SK-N-SH treated with all-trans-retinoic acid at 6 μM for 48 hours (cell line): ENCODE results near the gene NEUROG1.

Experiments used
- ATAC-seq: fragments of 200-7000 bp; cut with Tn5 transposase; 3 replicates; pipeline ENCODE4 v1.9.1; 2020; ENCODE audit warnings: mild to moderate bottlenecking, moderate library complexity
- ARNTL ChIP-seq: fragments of 450-650 bp; formaldehyde crosslinking; IDR thresholded peaks from 2 replicates; pipeline ENCODE4 v1.5.0; 2020; ENCODE audit warnings: low read depth, mild to moderate bottlenecking, moderate library complexity, borderline replicate concordance
- BACH2 ChIP-seq: fragments of 250-450 bp; sonication (Bioruptor Pico); IDR thresholded peaks from 2 replicates; pipeline ENCODE4 v1.9.0; 2021; ENCODE audit warnings: mild to moderate bottlenecking, borderline replicate concordance
- CSDC2 ChIP-seq: fragments of 250-450 bp; sonication (Bioruptor Pico); IDR thresholded peaks from 2 replicates; pipeline ENCODE4 v1.5.0; 2020; ENCODE audit warnings: mild to moderate bottlenecking, moderate library complexity
- ESRRG ChIP-seq: fragments of 250-450 bp; sonication (Bioruptor Pico); IDR thresholded peaks from 2 replicates; pipeline ENCODE4 v1.6.1; 2021; ENCODE audit warnings: mild to moderate bottlenecking
- GLIS3 ChIP-seq: fragments of 250-450 bp; sonication (Bioruptor Pico); IDR thresholded peaks from 2 replicates; pipeline ENCODE4 v1.5.0; 2020; ENCODE audit warnings: mild to moderate bottlenecking, moderate library complexity
- ISL1 ChIP-seq: fragments of 250-450 bp; sonication (Bioruptor Pico); IDR thresholded peaks from 2 replicates; pipeline ENCODE4 v2.1.2; 2022; ENCODE audit warnings: mild to moderate bottlenecking, moderate library complexity
- OSR1 ChIP-seq: fragments of 250-450 bp; sonication (Bioruptor Pico); IDR thresholded peaks from 2 replicates; pipeline ENCODE4 v1.8.0; 2022; ENCODE audit warnings: moderate library complexity, mild to moderate bottlenecking, inconsistent platforms
- PPARA ChIP-seq: fragments of 250-450 bp; sonication (Bioruptor Pico); IDR thresholded peaks from 2 replicates; pipeline ENCODE4 v1.5.0; 2020; ENCODE audit warnings: mild to moderate bottlenecking, borderline replicate concordance
- RARB ChIP-seq: fragments of 250-450 bp; sonication (Bioruptor Pico); IDR thresholded peaks from 2 replicates; pipeline ENCODE4 v1.8.0; 2021; ENCODE audit warnings: mild to moderate bottlenecking, moderate library complexity
- SNAI2 ChIP-seq: fragments of 250-450 bp; sonication (Bioruptor Pico); IDR thresholded peaks from 2 replicates; pipeline ENCODE4 v1.5.0; 2020; ENCODE audit warnings: mild to moderate bottlenecking, moderate library complexity
- TCF4 ChIP-seq: fragments of 250-450 bp; sonication (Bioruptor Pico); IDR thresholded peaks from 2 replicates; pipeline ENCODE4 v1.8.0; 2021; ENCODE audit warnings: mild to moderate bottlenecking, moderate library complexity, borderline replicate concordance
- TOX ChIP-seq: fragments of 250-450 bp; sonication (Bioruptor Pico); IDR thresholded peaks from 2 replicates; pipeline ENCODE4 v1.8.0; 2021; ENCODE audit warnings: mild to moderate bottlenecking, moderate library complexity, borderline replicate concordance
- ZC3H10 ChIP-seq: fragments of 250-450 bp; sonication (Bioruptor Pico); IDR thresholded peaks from 2 replicates; pipeline ENCODE4 v1.5.1; 2021; ENCODE audit warnings: mild to moderate bottlenecking, moderate library complexity
- ZFP3 ChIP-seq: fragments of 250-450 bp; sonication (Bioruptor Pico); IDR thresholded peaks from 2 replicates; pipeline ENCODE4 v1.5.0; 2020; ENCODE audit warnings: mild to moderate bottlenecking, moderate library complexity
- ZFP30 ChIP-seq: fragments of 450-650 bp; formaldehyde crosslinking; IDR thresholded peaks from 2 replicates; pipeline ENCODE4 v1.5.0; 2022; ENCODE audit warnings: mild to moderate bottlenecking, moderate library complexity
- ZNF565 ChIP-seq: fragments of 450-650 bp; formaldehyde crosslinking; conservative IDR thresholded peaks from 2 replicates; pipeline ENCODE4 v1.5.0; 2020; ENCODE audit warnings: low read depth, mild to moderate bottlenecking, moderate library complexity
- ZNF70 ChIP-seq: fragments of 450-650 bp; formaldehyde crosslinking; IDR thresholded peaks from 2 replicates; pipeline ENCODE4 v1.5.0; 2020; ENCODE audit warnings: mild to moderate bottlenecking, moderate library complexity
- ZNF8 ChIP-seq: fragments of 450-650 bp; formaldehyde crosslinking; IDR thresholded peaks from 2 replicates; pipeline ENCODE4 v1.5.0; 2020; ENCODE audit warnings: mild to moderate bottlenecking, moderate library complexity
- TF ChIP-seq, protein P1 (sequence below): fragments of 250-450 bp; sonication (Bioruptor Pico); IDR thresholded peaks from 2 replicates; pipeline ENCODE4 v1.8.0; 2021; ENCODE audit warnings: low read depth, mild to moderate bottlenecking, moderate library complexity, borderline replicate concordance
- TF ChIP-seq, protein P2 (sequence below): fragments of 250-450 bp; sonication (Bioruptor Pico); IDR thresholded peaks from 2 replicates; pipeline ENCODE4 v1.5.1; 2020; ENCODE audit warnings: low read depth, mild to moderate bottlenecking, moderate library complexity
- TF ChIP-seq, protein P3 (sequence below): fragments of 250-450 bp; sonication (Bioruptor Pico); IDR thresholded peaks from 2 replicates; pipeline ENCODE4 v1.5.0; 2020; ENCODE audit warnings: mild to moderate bottlenecking, moderate library complexity
- TF ChIP-seq, protein P4 (sequence below): fragments of 250-450 bp; sonication (Bioruptor Pico); IDR thresholded peaks from 2 replicates; pipeline ENCODE4 v1.8.0; 2020; ENCODE audit warnings: mild to moderate bottlenecking, moderate library complexity, borderline replicate concordance
- TF ChIP-seq, protein P5 (sequence below): fragments of 250-450 bp; sonication (Bioruptor Pico); IDR thresholded peaks from 2 replicates; pipeline ENCODE4 v1.5.1; 2021; ENCODE audit warnings: mild to moderate bottlenecking, moderate library complexity

The NEUROG1 gene

DNA sequence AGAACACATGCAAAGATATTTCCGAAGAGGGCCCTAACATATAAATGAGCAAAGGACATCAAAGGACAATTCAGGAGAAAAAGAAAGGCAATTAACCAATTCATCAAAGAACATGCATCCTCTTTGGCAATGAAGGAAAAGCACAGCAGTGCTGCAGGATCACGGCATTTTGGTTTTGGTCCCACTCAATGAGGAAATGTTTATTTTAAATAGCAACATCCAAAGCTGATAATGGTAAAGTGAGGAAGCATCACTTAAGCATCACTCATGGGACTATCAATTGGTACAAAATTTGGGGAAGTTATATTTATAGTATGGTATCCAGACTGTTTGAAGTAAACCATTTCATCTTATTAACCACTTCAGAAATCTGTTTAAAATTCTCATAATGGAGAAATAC is 48.5 kb upstream of the NEUROG1 start:
- ATAC-seq, result no peak
- TF ChIP-seq BACH2 (CRISPR knock-in tag) (no peak), OSR1 (CRISPR knock-in tag) (no peak), TOX (CRISPR knock-in tag) (no peak), RARB (no peak), ZNF70 (no peak), ZFP3 (no peak), ZC3H10 (no peak), ESRRG (CRISPR knock-in tag) (no peak), GLIS3 (CRISPR knock-in tag) (no peak), TCF4 (CRISPR knock-in tag) (no peak), ZFP30 (no peak), ZNF8 (CRISPR knock-in tag) (no peak), PPARA (CRISPR knock-in tag) (no peak)
- TF ChIP-seq, protein P1, sequence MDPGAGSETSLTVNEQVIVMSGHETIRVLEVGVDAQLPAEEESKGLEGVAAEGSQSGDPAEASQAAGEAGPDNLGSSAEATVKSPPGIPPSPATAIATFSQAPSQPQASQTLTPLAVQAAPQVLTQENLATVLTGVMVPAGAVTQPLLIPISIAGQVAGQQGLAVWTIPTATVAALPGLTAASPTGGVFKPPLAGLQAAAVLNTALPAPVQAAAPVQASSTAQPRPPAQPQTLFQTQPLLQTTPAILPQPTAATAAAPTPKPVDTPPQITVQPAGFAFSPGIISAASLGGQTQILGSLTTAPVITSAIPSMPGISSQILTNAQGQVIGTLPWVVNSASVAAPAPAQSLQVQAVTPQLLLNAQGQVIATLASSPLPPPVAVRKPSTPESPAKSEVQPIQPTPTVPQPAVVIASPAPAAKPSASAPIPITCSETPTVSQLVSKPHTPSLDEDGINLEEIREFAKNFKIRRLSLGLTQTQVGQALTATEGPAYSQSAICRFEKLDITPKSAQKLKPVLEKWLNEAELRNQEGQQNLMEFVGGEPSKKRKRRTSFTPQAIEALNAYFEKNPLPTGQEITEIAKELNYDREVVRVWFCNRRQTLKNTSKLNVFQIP (CRISPR knock-in tag), result no peak
- TF ChIP-seq, protein P2, sequence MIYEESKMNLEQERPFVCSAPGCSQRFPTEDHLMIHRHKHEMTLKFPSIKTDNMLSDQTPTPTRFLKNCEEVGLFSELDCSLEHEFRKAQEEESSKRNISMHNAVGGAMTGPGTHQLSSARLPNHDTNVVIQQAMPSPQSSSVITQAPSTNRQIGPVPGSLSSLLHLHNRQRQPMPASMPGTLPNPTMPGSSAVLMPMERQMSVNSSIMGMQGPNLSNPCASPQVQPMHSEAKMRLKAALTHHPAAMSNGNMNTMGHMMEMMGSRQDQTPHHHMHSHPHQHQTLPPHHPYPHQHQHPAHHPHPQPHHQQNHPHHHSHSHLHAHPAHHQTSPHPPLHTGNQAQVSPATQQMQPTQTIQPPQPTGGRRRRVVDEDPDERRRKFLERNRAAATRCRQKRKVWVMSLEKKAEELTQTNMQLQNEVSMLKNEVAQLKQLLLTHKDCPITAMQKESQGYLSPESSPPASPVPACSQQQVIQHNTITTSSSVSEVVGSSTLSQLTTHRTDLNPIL (CRISPR knock-in tag), result no peak

DNA sequence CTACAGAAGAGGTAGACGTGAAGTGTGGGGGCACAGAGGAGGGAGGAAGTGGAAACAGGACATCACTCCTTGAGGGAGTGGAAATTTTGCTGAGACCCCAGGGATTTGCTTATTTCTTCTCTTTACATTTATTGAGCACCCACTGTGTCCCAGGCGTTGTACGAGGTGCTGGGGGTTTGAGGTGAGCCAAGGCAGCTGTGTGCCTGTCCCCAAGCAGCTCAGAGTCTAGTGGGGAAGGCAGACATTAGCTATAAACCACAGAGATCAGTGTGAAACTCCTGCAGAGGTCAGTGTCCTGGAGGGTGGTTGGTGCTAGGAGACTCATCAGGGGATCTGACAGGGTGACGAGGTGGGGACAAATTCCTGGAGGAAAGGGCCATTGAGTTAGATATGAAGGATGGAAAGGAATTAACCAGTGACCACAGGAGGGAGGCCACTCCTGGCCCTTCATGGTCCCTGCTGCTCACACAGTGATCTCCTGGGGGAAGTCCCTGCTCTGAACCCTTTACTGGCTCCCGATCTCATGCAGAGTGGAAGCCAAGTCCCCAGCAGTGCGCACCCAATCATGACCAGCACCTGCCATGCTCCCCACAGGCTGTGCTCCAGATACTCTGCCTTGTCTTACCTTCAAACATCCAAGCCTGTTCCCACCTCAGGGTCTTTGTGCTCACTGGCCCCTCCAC is 46.5 kb upstream of the NEUROG1 start:
- no peak for ATAC-seq
- no peak for TF ChIP-seq ZNF70
- no peak for TF ChIP-seq ZFP3
- no peak for TF ChIP-seq PPARA (CRISPR knock-in tag)
- no peak for TF ChIP-seq TCF4 (CRISPR knock-in tag)
- TF ChIP-seq, protein P2 (CRISPR knock-in tag), result no peak
- no peak for TF ChIP-seq ZNF8 (CRISPR knock-in tag)
- TF ChIP-seq TOX (CRISPR knock-in tag), result no peak
- TF ChIP-seq ESRRG (CRISPR knock-in tag), result no peak
- TF ChIP-seq SNAI2 (CRISPR knock-in tag), result no peak
- TF ChIP-seq ZNF565, result no peak
- TF ChIP-seq BACH2 (CRISPR knock-in tag), result no peak
- TF ChIP-seq ZC3H10, result no peak
- TF ChIP-seq RARB, result no peak
- no peak for TF ChIP-seq OSR1 (CRISPR knock-in tag)
- TF ChIP-seq ISL1, result no peak
- TF ChIP-seq, protein P3, sequence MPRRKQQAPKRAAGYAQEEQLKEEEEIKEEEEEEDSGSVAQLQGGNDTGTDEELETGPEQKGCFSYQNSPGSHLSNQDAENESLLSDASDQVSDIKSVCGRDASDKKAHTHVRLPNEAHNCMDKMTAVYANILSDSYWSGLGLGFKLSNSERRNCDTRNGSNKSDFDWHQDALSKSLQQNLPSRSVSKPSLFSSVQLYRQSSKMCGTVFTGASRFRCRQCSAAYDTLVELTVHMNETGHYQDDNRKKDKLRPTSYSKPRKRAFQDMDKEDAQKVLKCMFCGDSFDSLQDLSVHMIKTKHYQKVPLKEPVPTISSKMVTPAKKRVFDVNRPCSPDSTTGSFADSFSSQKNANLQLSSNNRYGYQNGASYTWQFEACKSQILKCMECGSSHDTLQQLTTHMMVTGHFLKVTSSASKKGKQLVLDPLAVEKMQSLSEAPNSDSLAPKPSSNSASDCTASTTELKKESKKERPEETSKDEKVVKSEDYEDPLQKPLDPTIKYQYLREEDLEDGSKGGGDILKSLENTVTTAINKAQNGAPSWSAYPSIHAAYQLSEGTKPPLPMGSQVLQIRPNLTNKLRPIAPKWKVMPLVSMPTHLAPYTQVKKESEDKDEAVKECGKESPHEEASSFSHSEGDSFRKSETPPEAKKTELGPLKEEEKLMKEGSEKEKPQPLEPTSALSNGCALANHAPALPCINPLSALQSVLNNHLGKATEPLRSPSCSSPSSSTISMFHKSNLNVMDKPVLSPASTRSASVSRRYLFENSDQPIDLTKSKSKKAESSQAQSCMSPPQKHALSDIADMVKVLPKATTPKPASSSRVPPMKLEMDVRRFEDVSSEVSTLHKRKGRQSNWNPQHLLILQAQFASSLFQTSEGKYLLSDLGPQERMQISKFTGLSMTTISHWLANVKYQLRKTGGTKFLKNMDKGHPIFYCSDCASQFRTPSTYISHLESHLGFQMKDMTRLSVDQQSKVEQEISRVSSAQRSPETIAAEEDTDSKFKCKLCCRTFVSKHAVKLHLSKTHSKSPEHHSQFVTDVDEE (CRISPR knock-in tag), result no peak

DNA sequence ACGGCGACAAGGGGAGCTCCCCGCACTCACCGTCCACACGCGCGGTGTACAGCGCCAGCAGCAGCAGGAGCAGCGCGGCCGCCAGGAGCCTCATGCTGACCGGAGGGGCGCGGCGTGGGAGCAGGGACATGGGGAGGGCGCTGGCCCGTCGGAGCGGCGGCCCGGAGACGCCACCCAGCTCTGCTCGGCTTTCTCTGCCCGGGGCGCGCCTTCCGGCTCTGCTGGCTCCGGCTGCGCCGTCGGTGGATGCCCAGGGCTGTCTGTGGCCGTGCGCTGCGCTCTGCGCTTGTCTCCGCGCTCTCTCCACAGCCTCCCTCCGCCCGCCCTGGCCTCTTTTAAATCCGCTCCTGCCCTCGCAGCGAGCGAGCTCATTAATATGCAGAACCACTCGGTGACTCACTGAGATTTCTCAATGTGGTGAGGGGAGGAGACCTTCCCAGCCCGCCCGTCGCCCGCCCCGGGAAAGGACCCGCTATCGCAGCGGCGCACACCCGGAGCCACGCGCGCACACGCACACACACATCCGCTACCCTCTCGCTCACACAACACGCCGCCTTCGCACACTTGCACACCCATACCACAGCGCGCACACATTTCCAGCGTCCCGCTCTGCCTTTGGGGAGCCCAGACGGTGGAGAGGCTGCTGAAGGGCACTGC is 43.0 kb upstream of the NEUROG1 start, which contains the start of gene CXCL14:
CXCL14 (minus strand) TSS at position 307 of the 657 bp plus-strand sequence; CDS start at position 94, 213 bp downstream.
- TF ChIP-seq ISL1 (no peak), ZFP30 (no peak), CSDC2 (CRISPR knock-in tag) (no peak), ZNF70 (no peak), RARB (no peak), SNAI2 (CRISPR knock-in tag) (no peak), ZFP3 (no peak), ZNF565 (no peak), ARNTL (no peak), OSR1 (CRISPR knock-in tag) (no peak), PPARA (CRISPR knock-in tag) (no peak), ZC3H10 (no peak), ZNF8 (CRISPR knock-in tag) (no peak)
- TF ChIP-seq, protein P4, sequence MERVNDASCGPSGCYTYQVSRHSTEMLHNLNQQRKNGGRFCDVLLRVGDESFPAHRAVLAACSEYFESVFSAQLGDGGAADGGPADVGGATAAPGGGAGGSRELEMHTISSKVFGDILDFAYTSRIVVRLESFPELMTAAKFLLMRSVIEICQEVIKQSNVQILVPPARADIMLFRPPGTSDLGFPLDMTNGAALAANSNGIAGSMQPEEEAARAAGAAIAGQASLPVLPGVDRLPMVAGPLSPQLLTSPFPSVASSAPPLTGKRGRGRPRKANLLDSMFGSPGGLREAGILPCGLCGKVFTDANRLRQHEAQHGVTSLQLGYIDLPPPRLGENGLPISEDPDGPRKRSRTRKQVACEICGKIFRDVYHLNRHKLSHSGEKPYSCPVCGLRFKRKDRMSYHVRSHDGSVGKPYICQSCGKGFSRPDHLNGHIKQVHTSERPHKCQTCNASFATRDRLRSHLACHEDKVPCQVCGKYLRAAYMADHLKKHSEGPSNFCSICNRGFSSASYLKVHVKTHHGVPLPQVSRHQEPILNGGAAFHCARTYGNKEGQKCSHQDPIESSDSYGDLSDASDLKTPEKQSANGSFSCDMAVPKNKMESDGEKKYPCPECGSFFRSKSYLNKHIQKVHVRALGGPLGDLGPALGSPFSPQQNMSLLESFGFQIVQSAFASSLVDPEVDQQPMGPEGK, result no peak
- TF ChIP-seq, protein P2 (CRISPR knock-in tag), result no peak
- TF ChIP-seq, protein P5, sequence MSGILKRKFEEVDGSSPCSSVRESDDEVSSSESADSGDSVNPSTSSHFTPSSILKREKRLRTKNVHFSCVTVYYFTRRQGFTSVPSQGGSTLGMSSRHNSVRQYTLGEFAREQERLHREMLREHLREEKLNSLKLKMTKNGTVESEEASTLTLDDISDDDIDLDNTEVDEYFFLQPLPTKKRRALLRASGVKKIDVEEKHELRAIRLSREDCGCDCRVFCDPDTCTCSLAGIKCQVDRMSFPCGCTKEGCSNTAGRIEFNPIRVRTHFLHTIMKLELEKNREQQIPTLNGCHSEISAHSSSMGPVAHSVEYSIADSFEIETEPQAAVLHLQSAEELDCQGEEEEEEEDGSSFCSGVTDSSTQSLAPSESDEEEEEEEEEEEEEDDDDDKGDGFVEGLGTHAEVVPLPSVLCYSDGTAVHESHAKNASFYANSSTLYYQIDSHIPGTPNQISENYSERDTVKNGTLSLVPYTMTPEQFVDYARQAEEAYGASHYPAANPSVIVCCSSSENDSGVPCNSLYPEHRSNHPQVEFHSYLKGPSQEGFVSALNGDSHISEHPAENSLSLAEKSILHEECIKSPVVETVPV (CRISPR knock-in tag), result no peak
- ATAC-seq, result peak; percentile 33; the same call in 2 of the 3 replicates
